ENCODE data around the gene FHOD3.

GRCh38 chr18:36529747-36530146 lies 232.2 kb downstream of the FHOD3 start:
- TF ChIP-seq CTCF (conservative IDR thresholded peaks at IDR 0.05; ENCODE audit: low read length) (no peak), EZH2phosphoT487 (IDR thresholded peaks at IDR 0.05; ENCODE audit: borderline replicate concordance) (no peak)
